OCI-LY1 (cell line): Measurements from ENCODE around the gene BAG3.

Experiments
- H2AFZ ChIP-seq: fragments of 200-600 bp; sonication (generic), shearing (Covaris generic); 2 replicates; pipeline ENCODE4 v1.6.0; 2014; ENCODE audit warnings: antibody characterized with exemption, mild to moderate bottlenecking, low read length
- H3F3A ChIP-seq: fragments of 200-600 bp; sonication (generic), shearing (Covaris generic); 2 replicates; pipeline ENCODE4 v1.6.0; 2014; ENCODE audit warnings: mild to moderate bottlenecking, antibody characterized with exemption, low read length, moderate library complexity; ENCODE audit not compliant: insufficient read depth
- H3K27ac ChIP-seq: fragments of 200-600 bp; sonication (generic); 2 replicates; pipeline ENCODE4 v1.5.1; 2014; ENCODE audit warnings: low read length, mixed run types, mild to moderate bottlenecking, low read depth; ENCODE audit not compliant: poor library complexity, severe bottlenecking
- H3K27me3 ChIP-seq: fragments of 200-600 bp; sonication (generic); 2 replicates; pipeline ENCODE4 v1.6.0; 2014; ENCODE audit warnings: antibody characterized with exemption, mild to moderate bottlenecking, low read length, moderate library complexity; ENCODE audit not compliant: insufficient read depth
- H3K36me3 ChIP-seq: fragments of 200-600 bp; sonication (generic); 2 replicates; pipeline ENCODE4 v1.6.1; 2014; ENCODE audit warnings: mild to moderate bottlenecking, antibody characterized with exemption, low read length, moderate library complexity, mixed read lengths; ENCODE audit not compliant: insufficient read depth
- H3K4me1 ChIP-seq: fragments of 200-600 bp; sonication (generic); 2 replicates; pipeline ENCODE4 v1.5.1; 2014; ENCODE audit warnings: mild to moderate bottlenecking, low read length, moderate library complexity; ENCODE audit not compliant: insufficient read depth, severe bottlenecking
- H3K4me2 ChIP-seq: fragments of 200-600 bp; sonication (generic), shearing (Covaris generic); 2 replicates; pipeline ENCODE4 v1.6.1; 2014; ENCODE audit warnings: low read length
- H3K4me3 ChIP-seq: fragments of 200-600 bp; sonication (generic); 2 replicates; pipeline ENCODE4 v1.5.1; 2014; ENCODE audit warnings: low read length, low read depth, mild to moderate bottlenecking, mixed read lengths; ENCODE audit not compliant: poor library complexity, severe bottlenecking
- H3K79me2 ChIP-seq: fragments of 200-600 bp; shearing (Covaris generic); 2 replicates; pipeline ENCODE4 v1.6.1; 2016; ENCODE audit warnings: mixed run types, low read length, mixed read lengths; ENCODE audit not compliant: insufficient read depth
- H3K9ac ChIP-seq: fragments of 200-600 bp; sonication (generic), shearing (Covaris generic); 2 replicates; pipeline ENCODE4 v1.6.1; 2014; ENCODE audit warnings: mild to moderate bottlenecking, low read length, mixed read lengths
- H3K9me2 ChIP-seq: fragments of 200-600 bp; sonication (generic), shearing (Covaris generic); 2 replicates; pipeline ENCODE4 v1.6.1; 2014; ENCODE audit warnings: low read depth, mild to moderate bottlenecking, low read length, mixed read lengths
- H3K9me3 ChIP-seq: fragments of 200-600 bp; shearing (Covaris generic); 2 replicates; pipeline ENCODE4 v1.6.1; 2014; ENCODE audit warnings: low read length, mixed read lengths
- H4K20me1 ChIP-seq: fragments of 200-600 bp; sonication (generic), shearing (Covaris generic); 2 replicates; pipeline ENCODE4 v1.6.0; 2016; ENCODE audit warnings: mild to moderate bottlenecking, low read length; ENCODE audit not compliant: insufficient read depth
- CTCF ChIP-seq: fragments of 200-600 bp; sonication (generic), shearing (Covaris generic); IDR thresholded peaks from 2 replicates; pipeline ENCODE4 v1.5.1; 2017; ENCODE audit warnings: mild to moderate bottlenecking, antibody characterized with exemption, low read length, moderate library complexity, mixed read lengths
- EZH2 ChIP-seq: fragments of 200-600 bp; sonication (generic), shearing (Covaris generic); IDR thresholded peaks from 2 replicates; pipeline ENCODE4 v1.8.0; 2017; ENCODE audit warnings: borderline replicate concordance, mixed run types, mild to moderate bottlenecking, antibody characterized with exemption, low read length, moderate library complexity, mixed read lengths

The BAG3 gene

GRCh38 chr10:119713744-119714483 lies 62.7 kb downstream of the BAG3 start:
- Histone ChIP-seq H3K9ac (no peak overlapping the region), H3K27me3 (no peaks in the 10 kb centered on the region), H3K9me3 (no peaks in the 10 kb centered on the region), H3K9me2 (no peaks in the 10 kb centered on the region), H3K36me3 (no peaks in the 10 kb centered on the region), H3K4me3 (no peak overlapping the region), H2AFZ (no peak overlapping the region), H3K4me2 (no peak overlapping the region), H3K27ac (no peak overlapping the region), H3K4me1 (peaks cover 25% of the 10 kb centered on the region), H3F3A (no peaks in the 10 kb centered on the region), H3K79me2 (no peaks in the 10 kb centered on the region), H4K20me1 (no peaks in the 10 kb centered on the region)
- no peak for TF ChIP-seq CTCF
- TF ChIP-seq EZH2: no peak

- Histone ChIP-seq H3K9me2 (no peaks in the 10 kb centered on the region), H3K4me3 (no peak overlapping the region), H3F3A (no peaks in the 10 kb centered on the region), H3K9me3 (no peaks in the 10 kb centered on the region), H3K27me3 (no peaks in the 10 kb centered on the region), H3K27ac (no peak overlapping the region), H3K4me2 (no peak overlapping the region), H2AFZ (no peak overlapping the region), H3K79me2 (no peaks in the 10 kb centered on the region), H4K20me1 (no peaks in the 10 kb centered on the region), H3K36me3 (no peaks in the 10 kb centered on the region), H3K9ac (no peak overlapping the region), H3K4me1 (peaks cover 19% of the 10 kb centered on the region)
- TF ChIP-seq CTCF (no peak), EZH2 (no peak)
Observed at GRCh38 chr10:119714484-119714816, 63.3 kb downstream of the BAG3 start.

- H3K36me3 ChIP-seq: no peaks in the 10 kb centered on the region
- no peak overlapping the region for H3K4me2 ChIP-seq
- no peak overlapping the region for H3K4me3 ChIP-seq
- no peak for TF ChIP-seq EZH2
- no peak for TF ChIP-seq CTCF
- H3K4me1 ChIP-seq: peaks cover 15% of the 10 kb centered on the region
- H3K9me2 ChIP-seq: no peaks in the 10 kb centered on the region
- no peaks in the 10 kb centered on the region for H3F3A ChIP-seq
- H3K27ac ChIP-seq: peak overlapping the region; percentile 59
- no peaks in the 10 kb centered on the region for H3K27me3 ChIP-seq
- H3K79me2 ChIP-seq: no peaks in the 10 kb centered on the region
- H3K9me3 ChIP-seq: no peaks in the 10 kb centered on the region
- H3K9ac ChIP-seq: no peak overlapping the region; the same call in 1 of the 2 replicates
- H2AFZ ChIP-seq: no peak overlapping the region
- no peaks in the 10 kb centered on the region for H4K20me1 ChIP-seq
Observed at GRCh38 chr10:119715628-119716505, 64.7 kb downstream of the BAG3 start.
